NCI-H2196 (cell line): ENCODE data around the gene OR4C11.

Source experiments
- DNase-seq: peaks from one replicate; lab custom pipeline; 2025; ENCODE audit not compliant: unreplicated experiment; lab: John Stamatoyannopoulos, UW

OR4C11 gene, protein sequence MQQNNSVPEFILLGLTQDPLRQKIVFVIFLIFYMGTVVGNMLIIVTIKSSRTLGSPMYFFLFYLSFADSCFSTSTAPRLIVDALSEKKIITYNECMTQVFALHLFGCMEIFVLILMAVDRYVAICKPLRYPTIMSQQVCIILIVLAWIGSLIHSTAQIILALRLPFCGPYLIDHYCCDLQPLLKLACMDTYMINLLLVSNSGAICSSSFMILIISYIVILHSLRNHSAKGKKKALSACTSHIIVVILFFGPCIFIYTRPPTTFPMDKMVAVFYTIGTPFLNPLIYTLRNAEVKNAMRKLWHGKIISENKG

DNA sequence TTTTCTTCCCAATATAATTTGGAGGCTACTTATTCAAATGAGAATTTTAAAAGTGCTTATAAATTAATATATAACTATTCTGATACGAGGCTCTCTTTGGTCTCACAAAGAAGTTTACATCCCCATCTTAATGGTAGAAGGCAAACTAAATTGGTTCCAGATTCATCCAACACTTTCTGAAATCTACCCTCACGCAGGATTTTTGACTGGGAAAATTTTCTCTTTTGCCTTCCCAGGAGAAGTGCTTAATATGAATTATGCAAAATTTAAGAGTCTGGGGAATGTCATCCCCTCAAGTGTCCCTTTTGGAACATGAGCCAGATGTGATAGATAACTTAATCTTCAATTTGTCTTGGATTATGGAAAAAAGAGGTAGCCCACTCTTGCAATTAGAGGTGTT, at the start of gene OR4C11:
Gene OR4C11, minus strand, starts transcription at position 101 of the 400 bp plus-strand sequence. CDS start 3,272 bp downstream, outside the sequence.
- no peak for DNase-seq

DNA sequence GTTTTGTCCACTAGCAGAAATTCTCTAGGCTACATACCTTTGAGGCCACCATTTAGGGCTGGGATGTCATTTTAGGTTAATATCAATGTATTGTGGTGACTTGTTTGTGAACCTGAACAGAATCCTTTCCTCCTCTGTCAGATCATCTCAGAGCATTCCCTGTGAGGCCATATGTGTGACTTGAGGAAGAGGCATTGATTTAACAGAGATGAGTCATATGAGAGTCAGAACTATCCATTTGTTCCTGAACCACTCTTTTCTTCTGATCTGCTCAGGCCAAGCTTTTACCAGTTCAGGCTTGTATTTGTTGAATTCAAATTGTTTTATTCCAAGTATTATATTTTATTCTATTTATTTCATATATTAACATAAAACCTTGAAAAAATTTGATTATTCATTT, 47.7 kb upstream of the OR4C11 start:
- no peak for DNase-seq

DNA sequence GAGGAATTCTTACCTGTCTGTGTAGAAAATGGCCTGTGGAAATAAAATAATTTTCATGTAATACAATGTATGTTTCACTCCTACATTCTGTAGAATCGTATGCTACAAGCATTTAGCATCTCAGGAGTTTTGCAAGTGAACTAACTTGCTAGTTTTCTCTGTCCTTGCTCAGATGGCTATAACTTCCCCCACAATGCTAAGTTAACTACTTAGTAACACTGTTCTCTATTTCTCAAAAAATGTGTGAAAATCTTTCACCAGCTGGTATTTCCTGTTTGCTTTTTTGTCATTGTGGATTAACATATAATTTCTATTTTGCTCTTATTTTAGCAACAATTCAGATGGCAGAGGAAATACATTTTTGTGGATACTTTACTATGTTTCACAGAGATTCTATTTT, 45.1 kb upstream of the OR4C11 start:
- DNase-seq = no peak

DNA sequence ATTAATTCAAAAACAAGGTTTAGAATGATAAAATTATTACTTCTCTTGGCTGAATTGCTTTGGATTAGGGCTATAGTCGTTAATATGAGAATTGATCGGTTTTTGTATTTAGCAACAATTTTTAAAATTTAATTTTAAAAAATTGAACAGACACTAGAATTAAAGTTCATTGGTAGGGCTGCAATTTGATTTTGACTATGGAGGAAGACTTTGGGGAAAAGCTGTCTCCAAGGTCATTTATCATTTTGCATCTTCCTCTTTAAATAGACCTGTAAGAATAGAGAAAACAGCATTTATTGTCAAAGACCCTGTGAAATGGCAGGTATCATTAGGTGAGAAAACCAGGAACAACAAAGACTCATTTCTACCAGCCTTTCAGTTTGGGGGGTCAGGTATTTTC, 40.6 kb upstream of the OR4C11 start, which contains the start of gene OR4S2:
Gene OR4S2, plus strand, starts transcription at position 301 of the 400 bp plus-strand sequence. CDS start 2,577 bp downstream, outside the sequence.
- DNase-seq = no peak

DNA sequence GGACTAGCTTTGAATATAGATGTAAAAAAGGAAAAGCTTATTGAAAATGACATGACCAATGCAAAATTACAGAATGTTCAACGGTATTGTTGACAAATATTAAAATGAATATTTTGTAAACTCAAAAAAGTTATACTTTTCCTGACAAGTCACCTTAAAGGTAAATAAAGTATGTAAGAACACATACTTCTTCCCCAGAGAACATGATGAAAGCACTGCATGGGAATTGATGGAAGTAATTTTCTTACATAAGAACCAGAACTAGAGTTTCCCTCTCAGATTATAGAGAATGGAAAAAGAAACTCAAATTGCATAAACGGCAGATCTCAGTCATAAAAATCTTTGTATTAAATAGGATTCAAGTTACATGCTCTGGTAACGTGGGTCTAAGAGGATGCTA, 27.4 kb upstream of the OR4C11 start, which contains the start of gene OR4P4:
Gene OR4P4, plus strand, starts transcription at position 301 of the 400 bp plus-strand sequence.
- no peak for DNase-seq

GRCh38 chr11:55624531-55624930, 17.1 kb upstream of the OR4C11 start:
- no peak for DNase-seq

GRCh38 chr11:55572548-55572947, 34.9 kb downstream of the OR4C11 start:
- DNase-seq = no peak

DNA sequence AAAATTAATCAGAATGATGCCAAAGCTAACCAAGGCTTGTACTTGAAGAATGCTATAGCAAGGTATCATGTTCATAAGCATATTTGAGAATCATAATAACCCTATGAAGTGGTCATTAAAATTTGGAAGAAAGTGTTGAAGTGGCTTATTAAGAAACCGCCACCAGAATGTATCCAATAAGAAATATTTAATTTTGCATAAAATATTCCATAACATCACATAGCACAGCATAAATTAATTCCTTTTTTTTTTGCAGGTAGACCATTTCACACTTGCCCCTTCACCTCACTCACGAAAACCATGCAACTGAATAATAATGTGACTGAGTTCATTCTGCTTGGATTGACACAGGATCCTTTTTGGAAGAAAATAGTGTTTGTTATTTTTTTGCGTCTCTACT, 35.6 kb downstream of the OR4C11 start, which contains the start of gene OR4C16:
Gene OR4C16, plus strand, starts transcription at position 301 of the 400 bp plus-strand sequence. Its CDS starts 0 bp downstream, at position 301.
- no peak for DNase-seq

DNA sequence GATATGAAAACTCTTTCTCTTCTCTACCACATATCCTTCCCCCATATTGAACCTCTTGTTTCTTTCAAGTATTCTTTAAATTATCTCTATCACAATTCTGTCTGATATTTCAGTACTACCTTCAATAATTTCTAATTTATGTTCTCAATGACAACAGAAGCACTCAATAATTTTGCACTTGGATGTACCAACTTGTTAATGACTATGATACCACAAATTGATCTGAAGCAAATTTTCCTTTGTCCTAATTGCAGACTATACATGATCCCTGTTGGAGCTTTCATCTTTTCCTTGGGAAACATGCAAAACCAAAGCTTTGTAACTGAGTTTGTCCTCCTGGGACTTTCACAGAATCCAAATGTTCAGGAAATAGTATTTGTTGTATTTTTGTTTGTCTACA, 53.3 kb downstream of the OR4C11 start, which contains the start of gene OR4C15:
Gene OR4C15, plus strand, starts transcription at position 301 of the 400 bp plus-strand sequence. Its CDS starts 0 bp downstream, at position 301.
- no peak for DNase-seq
